Measurements from ENCODE around the gene KCNE5.
A peak's percentile ranks its signal among the peaks of the same experiment; 100 is the strongest.
"Not testable (repeated sequence)": the region's sequence is repeated elsewhere in the genome, so short reads cannot be mapped to it uniquely, and the experiment has no call there.

Gene KCNE5, protein sequence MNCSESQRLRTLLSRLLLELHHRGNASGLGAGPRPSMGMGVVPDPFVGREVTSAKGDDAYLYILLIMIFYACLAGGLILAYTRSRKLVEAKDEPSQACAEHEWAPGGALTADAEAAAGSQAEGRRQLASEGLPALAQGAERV

DNA sequence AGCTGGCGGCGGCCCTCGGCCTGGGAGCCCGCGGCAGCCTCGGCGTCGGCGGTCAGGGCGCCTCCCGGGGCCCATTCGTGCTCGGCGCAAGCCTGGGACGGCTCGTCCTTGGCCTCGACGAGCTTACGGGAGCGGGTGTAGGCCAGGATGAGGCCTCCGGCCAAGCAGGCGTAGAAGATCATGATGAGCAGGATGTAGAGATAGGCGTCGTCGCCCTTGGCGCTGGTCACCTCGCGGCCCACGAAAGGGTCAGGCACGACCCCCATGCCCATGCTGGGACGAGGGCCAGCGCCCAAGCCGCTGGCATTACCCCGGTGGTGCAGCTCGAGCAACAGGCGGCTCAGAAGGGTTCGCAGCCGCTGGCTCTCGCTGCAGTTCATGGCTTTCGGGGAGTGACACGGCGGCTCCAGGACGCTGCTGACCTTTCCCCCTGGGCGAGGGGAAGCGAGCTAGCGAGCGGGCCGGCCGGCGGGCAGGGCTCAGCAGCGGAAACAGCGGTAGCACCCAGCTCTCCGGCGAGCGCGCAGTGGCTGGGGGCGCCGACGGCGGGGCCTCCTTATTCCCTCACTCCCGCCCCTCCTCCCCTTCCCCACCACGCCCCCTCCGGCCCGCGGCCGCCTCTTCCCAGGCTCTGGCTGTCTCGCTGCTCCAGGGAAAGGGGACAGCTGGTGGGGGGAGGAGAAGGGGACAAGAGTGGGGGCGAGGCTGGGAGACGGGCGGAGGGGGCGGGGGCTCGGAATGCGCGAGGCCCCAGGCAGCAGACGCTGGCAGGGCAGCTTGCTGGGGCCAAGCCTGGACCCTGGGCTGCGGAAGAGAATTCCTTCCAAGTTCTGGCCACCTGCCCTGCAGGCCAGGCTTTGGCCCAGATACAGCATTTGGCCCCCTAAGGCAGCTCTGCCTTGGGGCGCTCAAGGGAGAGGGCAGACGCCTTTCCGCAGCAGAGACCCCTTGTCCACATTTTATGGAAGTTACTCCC, at the start of gene KCNE5:
TSS of gene KCNE5 (minus strand) at position 532 of the 976 bp plus-strand sequence. CDS start at position 380, 152 bp downstream.
- no peak for DNase-seq (ENCODE audit: low read depth)
- peak within 1 kb of the TSS; percentile 27 for H3K4me3 ChIP-seq (ENCODE audit: low read depth, low read length)

- no peak for DNase-seq (ENCODE audit: low read depth)
- no peak overlapping the region for H3K4me3 ChIP-seq (ENCODE audit: low read depth, low read length)
Measured at GRCh38 chrX:109672239-109672638, 47.3 kb upstream of the KCNE5 start.

DNA sequence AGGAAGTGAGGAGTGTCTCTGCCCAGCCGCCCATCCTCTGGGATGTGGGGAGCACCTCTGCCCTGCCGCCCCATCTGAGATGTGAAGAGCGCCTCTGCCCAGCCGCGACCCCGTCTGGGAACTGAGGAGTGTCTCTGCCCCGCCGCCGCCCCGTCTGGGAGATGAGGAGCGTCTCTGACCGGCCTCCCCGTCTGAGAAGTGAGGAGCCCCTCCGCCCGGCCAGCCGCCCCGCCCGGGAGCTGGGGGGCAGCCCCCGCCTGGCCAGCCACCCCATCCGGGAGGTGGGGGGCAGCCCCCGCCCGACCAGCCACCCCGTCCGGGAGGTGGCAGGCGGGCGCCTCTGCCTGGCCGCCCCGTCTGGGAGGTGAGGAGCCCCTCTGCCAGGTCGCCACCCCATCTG, 46.2 kb upstream of the KCNE5 start:
- H3K4me3 ChIP-seq (ENCODE audit: low read depth, low read length); DNase-seq (ENCODE audit: low read depth): not testable (repeated sequence)

DNA sequence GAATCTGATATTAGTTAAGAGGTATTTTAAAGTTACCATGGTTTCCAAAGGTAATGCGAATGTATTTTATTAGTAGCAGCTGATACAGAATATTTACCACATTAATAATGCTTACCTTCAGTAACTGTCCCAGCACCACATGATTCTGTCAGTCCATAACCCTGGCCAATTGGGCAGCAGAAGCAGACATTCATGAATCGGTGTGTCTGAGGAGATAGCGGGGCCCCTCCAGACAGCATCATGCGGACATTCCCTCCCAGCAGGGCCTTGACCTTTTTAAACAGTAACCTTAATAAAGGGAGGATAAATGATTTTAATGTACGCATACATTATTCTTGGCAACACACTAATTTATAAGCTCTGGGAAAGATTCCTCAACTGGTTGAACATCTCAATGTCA, 43.0 kb upstream of the KCNE5 start:
- H3K4me3 ChIP-seq (ENCODE audit: low read depth, low read length), result no peak overlapping the region
- no peak for DNase-seq (ENCODE audit: low read depth)

DNA sequence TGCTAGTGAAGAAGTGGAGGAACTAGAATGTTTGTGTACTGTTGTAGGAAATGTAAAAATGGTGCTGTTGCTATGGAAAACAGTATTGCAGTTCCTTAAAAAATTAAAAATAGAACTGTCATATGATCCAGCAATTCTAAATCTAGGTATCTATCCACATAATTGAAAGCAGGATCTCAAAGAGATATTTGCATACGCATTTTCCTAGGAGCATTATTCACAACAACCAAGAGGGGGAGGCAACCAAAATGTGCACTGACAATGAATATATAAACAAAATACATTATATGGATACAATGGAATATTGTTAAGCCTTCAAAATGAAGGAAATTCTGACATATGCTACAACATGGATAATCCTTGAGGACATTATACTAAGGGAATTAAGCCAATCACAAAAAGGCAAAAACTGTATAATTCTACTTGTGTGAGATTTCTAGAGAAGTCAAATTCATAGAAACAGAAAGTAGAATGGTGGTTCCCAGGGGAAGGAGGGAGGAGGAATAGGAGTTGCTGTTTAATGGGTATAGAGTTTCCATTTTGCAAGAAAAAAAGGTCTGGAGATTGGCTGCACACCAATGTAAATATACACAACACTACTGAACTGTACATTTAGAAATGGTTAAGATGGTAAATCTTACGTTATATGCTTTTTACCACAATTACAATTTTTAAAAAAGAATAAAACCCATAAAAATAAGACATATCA, 35.6 kb upstream of the KCNE5 start:
- no peak for DNase-seq (ENCODE audit: low read depth)

GRCh38 chrX:109658391-109658790, 33.4 kb upstream of the KCNE5 start:
- no peak for DNase-seq (ENCODE audit: low read depth)

More for the DNA sequence above, 35.6 kb upstream of the KCNE5 start:
- H3K4me3 ChIP-seq (ENCODE audit: low read depth, low read length), result no peak overlapping the region

DNA sequence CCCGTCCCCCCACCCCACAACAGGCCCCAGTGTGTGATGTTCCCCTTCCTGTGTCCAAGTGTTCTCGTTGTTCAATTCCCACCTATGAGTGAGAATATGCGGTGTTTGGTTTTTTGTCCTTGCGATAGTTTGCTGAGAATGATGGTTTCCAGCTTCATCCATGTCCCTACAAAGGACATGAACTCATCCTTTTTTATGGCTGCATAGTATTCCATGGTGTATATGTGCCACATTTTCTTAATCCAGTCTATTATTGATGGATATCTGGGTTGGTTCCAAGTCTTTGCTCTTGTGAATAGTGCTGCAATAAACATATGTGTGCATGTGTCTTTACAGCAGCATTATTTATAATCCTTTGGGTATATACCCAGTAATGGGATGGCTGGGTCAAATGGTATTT, 32.4 kb upstream of the KCNE5 start:
- H3K4me3 ChIP-seq (ENCODE audit: low read depth, low read length); DNase-seq (ENCODE audit: low read depth): not testable (repeated sequence)

More at GRCh38 chrX:109658391-109658790, 33.4 kb upstream of the KCNE5 start:
- no peak overlapping the region for H3K4me3 ChIP-seq (ENCODE audit: low read depth, low read length)

- DNase-seq (ENCODE audit: low read depth), result no peak
- no peak overlapping the region for H3K4me3 ChIP-seq (ENCODE audit: low read depth, low read length)
Measured at GRCh38 chrX:109656774-109657173, 31.8 kb upstream of the KCNE5 start.

GRCh38 chrX:109655502-109656201, 30.7 kb upstream of the KCNE5 start:
- no peak overlapping the region for H3K4me3 ChIP-seq (ENCODE audit: low read depth, low read length)
- no peak for DNase-seq (ENCODE audit: low read depth)

DNA sequence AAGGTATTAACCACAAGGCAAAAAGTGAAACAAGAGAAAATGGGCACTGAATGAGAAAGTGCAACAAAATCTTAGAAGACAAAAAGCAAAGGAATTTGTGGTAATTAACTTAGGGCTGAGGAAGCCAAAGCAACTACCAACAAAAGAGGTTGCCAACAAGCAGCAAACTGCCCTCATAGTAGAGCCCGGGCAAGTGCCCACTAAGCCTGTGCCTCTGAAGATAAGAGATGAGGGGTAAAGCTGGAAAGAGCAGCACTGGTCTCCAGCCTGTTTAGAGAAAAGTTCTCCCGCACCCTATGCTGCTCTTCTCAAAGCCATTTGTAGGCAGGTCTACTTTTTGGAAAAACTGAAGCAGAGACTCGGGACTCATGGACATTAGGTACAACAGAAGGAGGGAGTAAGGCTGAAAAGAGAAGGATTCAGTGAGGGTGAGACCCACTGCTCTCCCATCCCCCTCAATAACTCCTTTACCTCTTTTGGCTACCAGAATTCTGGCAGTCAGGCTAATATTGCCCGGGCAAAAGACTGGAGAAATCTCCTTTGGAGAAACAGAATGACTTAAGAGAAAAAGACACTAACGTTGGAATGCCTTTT, 29.6 kb upstream of the KCNE5 start:
- DNase-seq (ENCODE audit: low read depth), result no peak
- no peak overlapping the region for H3K4me3 ChIP-seq (ENCODE audit: low read depth, low read length)

DNA sequence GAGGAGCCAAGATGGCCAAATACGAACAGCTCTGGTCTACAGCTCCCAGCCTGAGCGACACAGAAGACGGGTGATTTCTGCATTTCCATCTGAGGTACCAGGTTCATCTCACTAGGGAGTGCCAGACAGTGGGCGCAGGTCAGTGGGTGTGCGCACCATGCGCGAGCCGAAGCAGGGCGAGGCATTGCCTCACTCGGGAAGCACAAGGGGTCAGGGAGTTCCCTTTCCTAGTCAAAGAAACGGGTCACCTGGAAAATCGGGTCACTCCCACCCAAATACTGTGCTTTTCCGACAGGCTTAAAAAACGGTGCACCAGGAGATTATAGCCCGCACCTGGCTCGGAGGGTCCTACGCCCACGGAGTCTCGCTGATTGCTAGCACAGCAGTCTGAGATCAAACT, 19.7 kb upstream of the KCNE5 start:
- DNase-seq (ENCODE audit: low read depth); H3K4me3 ChIP-seq (ENCODE audit: low read depth, low read length): not testable (repeated sequence)

- H3K4me3 ChIP-seq (ENCODE audit: low read depth, low read length), result no peak overlapping the region
- DNase-seq (ENCODE audit: low read depth), result no peak
Measured at GRCh38 chrX:109643687-109644086, 18.7 kb upstream of the KCNE5 start.

- H3K4me3 ChIP-seq (ENCODE audit: low read depth, low read length), result no peak overlapping the region
- DNase-seq (ENCODE audit: low read depth), result no peak
Measured at GRCh38 chrX:109638158-109638557, 13.2 kb upstream of the KCNE5 start.

GRCh38 chrX:109637477-109637876, 12.5 kb upstream of the KCNE5 start:
- H3K4me3 ChIP-seq (ENCODE audit: low read depth, low read length); DNase-seq (ENCODE audit: low read depth): not testable (repeated sequence)

DNA sequence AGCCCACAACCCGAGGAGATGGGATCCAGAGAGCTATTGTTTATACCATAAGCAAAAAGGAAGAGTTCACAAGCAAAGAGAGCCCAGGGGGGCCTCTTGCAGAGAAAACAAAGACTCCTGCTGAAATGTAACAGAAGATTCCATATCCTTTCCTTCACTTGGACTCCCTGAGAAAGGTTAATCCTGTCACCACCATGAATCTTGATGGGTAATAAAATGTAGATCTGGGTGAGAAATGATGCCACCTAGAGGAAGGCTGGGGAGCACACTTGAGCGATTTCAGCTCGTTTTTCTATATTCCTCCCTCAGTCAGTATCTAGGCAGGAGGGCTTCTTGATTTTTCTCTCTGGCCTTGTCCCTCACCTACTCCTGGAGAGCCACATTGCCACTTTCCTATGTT, 10.2 kb upstream of the KCNE5 start:
- no peak overlapping the region for H3K4me3 ChIP-seq (ENCODE audit: low read depth, low read length)
- no peak for DNase-seq (ENCODE audit: low read depth)

DNA sequence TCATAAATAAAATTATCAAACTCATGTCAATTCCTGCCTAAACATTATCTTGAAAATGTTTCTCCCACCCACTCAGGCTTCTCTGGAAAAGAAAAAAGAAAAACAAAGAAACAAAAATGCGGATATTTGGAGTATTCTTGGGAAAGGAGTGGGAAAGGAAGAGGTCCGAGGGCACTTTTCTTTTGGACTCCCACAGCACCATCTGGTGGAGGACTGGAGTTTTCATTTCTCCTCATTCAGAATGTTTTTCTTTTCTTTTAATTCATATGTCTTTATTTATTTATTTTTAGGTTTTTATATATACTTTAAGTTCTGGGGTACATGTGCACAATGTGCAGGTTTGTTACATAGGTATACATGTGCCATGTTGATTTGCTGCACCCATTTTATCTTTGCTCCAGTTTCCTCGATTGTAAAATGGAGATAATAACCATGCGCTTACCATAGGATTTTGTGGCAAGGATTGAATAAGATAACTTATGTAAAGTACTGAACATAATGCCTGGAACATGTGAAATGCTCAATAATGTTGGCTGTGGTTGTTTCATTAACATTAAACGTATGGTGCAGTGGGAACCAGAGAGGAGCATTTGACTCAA, 8.0 kb upstream of the KCNE5 start:
- H3K4me3 ChIP-seq (ENCODE audit: low read depth, low read length), result no peak overlapping the region
- DNase-seq (ENCODE audit: low read depth), result no peak

DNA sequence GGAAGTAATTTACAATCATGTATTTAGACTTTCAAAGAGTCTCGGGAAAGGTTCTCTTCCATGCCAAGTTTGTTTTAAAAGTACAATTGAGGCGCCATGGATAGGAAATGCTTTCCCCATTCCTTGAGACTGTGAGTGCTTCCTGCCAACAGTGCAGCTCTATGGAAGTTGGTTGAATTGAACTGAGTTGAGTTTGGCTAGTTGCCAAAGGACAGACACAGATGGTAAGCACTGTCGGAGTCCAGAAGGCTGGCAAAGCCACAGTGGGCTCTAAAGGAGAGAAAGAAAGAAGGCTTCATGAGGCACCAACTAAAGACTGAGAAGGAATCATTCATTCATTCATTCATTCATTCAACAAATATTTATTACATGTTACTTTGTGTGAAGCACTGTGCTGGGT, 4.3 kb upstream of the KCNE5 start:
- no peak for DNase-seq (ENCODE audit: low read depth)
- no peak overlapping the region for H3K4me3 ChIP-seq (ENCODE audit: low read depth, low read length)

DNA sequence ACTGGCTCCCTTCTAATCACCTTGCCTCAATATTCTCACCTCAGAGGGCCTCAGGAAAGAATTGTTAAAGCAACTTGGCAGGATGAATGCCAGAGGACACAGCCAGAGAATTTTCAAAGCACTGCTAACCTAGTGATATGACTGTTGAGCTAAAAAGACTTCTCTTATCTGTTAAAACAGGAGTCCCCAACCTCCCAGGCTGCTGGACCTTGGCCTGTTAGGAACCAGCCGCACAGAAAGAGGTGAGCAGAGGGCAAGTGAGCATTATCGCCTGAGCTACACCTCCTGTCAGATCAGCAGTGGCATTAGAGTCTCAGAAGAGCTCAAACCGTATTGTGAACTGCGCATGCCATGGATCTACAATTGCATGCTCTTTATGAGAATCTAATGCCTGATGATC, 1.7 kb upstream of the KCNE5 start:
- DNase-seq (ENCODE audit: low read depth), result no peak
- H3K4me3 ChIP-seq (ENCODE audit: low read depth, low read length), result no peak overlapping the region

- H3K4me3 ChIP-seq (ENCODE audit: low read depth, low read length), result no peak overlapping the region
- no peak for DNase-seq (ENCODE audit: low read depth)
Measured at GRCh38 chrX:109623997-109624396, 975 bp downstream of the KCNE5 start.
